ENCODE results near the gene SGCD. TPM values are rescaled to one million over a fixed set of nuclear protein-coding genes. Genes with fewer than 3 reads are reported as not detected.

The SGCD gene
- total and polyA plus RNA-seq, 4 donors: 0.79 to 20.9 (median 6.0) TPM

- no peak for TF ChIP-seq CTCF (IDR thresholded peaks at IDR 0.05; ENCODE audit: control extremely low read depth, extremely low read depth)
- ATAC-seq (ENCODE audit: insufficient read depth, low FRiP score): no peak
- Histone ChIP-seq H3K27me3 (ENCODE audit: control insufficient read depth in 3 of 3, insufficient read depth in 3 of 3, low read length in 2 of 3) (no peaks in the 10 kb centered on the region), H3K9ac (ENCODE audit: insufficient read depth in 1 of 2, low read length in 2 of 2) (no peak overlapping the region), H3K9me3 (ENCODE audit: control insufficient read depth in 4 of 4, insufficient read depth in 3 of 4, low read length in 3 of 4) (no peaks in the 10 kb centered on the region), H3K4me3 (no peak overlapping the region), H3K4me1 (ENCODE audit: control insufficient read depth in 5 of 5, insufficient read depth in 5 of 5, low read length in 5 of 5) (peaks cover 0 to 8% (median 4%) of the 10 kb centered on the region in 5 donors), H3K36me3 (ENCODE audit: control insufficient read depth in 4 of 4, insufficient read depth in 4 of 4, low read length in 4 of 4) (no peaks in the 10 kb centered on the region), H3K27ac (ENCODE audit: low read depth in 1 of 2, low read length in 1 of 2) (no peak overlapping the region)
- DNase-seq: no peak
- 78 to 83% methylated on average over 2 of the region's 2 CpGs for WGBS, 2 donors
Measured at GRCh38 chr5:156541582-156541981, 214.6 kb downstream of the SGCD start.

GRCh38 chr5:156543348-156544145 lies 216.6 kb downstream of the SGCD start:
- Histone ChIP-seq H3K36me3 (ENCODE audit: control insufficient read depth in 4 of 4, insufficient read depth in 4 of 4, low read length in 4 of 4) (no peaks in the 10 kb centered on the region), H3K9ac (ENCODE audit: insufficient read depth in 1 of 2, low read length in 2 of 2) (no peak overlapping the region), H3K4me3 (no peak overlapping the region), H3K27me3 (ENCODE audit: control insufficient read depth in 3 of 3, insufficient read depth in 3 of 3, low read length in 2 of 3) (no peaks in the 10 kb centered on the region), H3K9me3 (ENCODE audit: control insufficient read depth in 4 of 4, insufficient read depth in 3 of 4, low read length in 3 of 4) (no peaks in the 10 kb centered on the region), H3K4me1 (ENCODE audit: control insufficient read depth in 5 of 5, insufficient read depth in 5 of 5, low read length in 5 of 5) (peaks cover 0 to 8% (median 4%) of the 10 kb centered on the region in 5 donors), H3K27ac (ENCODE audit: low read depth in 1 of 2, low read length in 1 of 2) (no peak overlapping the region)
- TF ChIP-seq CTCF (IDR thresholded peaks at IDR 0.05; ENCODE audit: control extremely low read depth, extremely low read depth): no peak
- 66 to 76% methylated on average over 5 of the region's 5 CpGs for WGBS, 2 donors
- ATAC-seq (ENCODE audit: insufficient read depth, low FRiP score) (no peak), DNase-seq (peak in 2 of 3 donors; percentile 59 to 74)

GRCh38 chr5:156552855-156553358 lies 225.9 kb downstream of the SGCD start:
- H3K9me3 ChIP-seq (ENCODE audit: control insufficient read depth in 4 of 4, insufficient read depth in 3 of 4, low read length in 3 of 4): no peaks in the 10 kb centered on the region
- no peaks in the 10 kb centered on the region for H3K36me3 ChIP-seq (ENCODE audit: control insufficient read depth in 4 of 4, insufficient read depth in 4 of 4, low read length in 4 of 4)
- no peak for TF ChIP-seq CTCF (IDR thresholded peaks at IDR 0.05; ENCODE audit: control extremely low read depth, extremely low read depth)
- 81 to 94% methylated on average over 3 of the region's 3 CpGs for WGBS, 2 donors
- ATAC-seq (ENCODE audit: insufficient read depth, low FRiP score) (no peak), DNase-seq (no peak)
- no peak overlapping the region for H3K4me3 ChIP-seq
- no peaks in the 10 kb centered on the region for H3K4me1 ChIP-seq (ENCODE audit: control insufficient read depth in 5 of 5, insufficient read depth in 5 of 5, low read length in 5 of 5)
- H3K9ac ChIP-seq (ENCODE audit: insufficient read depth in 1 of 2, low read length in 2 of 2): no peak overlapping the region
- H3K27me3 ChIP-seq (ENCODE audit: control insufficient read depth in 3 of 3, insufficient read depth in 3 of 3, low read length in 2 of 3): no peaks in the 10 kb centered on the region
- no peak overlapping the region for H3K27ac ChIP-seq (ENCODE audit: low read depth in 1 of 2, low read length in 1 of 2)
